Measurements from ENCODE around the gene HECTD3. TPM values are rescaled to one million over a fixed set of nuclear protein-coding genes. Genes with fewer than 3 reads are reported as not detected.

HECTD3 gene
- total RNA-seq, 1 experiment from 2014 or later: 25.5 TPM

DNA sequence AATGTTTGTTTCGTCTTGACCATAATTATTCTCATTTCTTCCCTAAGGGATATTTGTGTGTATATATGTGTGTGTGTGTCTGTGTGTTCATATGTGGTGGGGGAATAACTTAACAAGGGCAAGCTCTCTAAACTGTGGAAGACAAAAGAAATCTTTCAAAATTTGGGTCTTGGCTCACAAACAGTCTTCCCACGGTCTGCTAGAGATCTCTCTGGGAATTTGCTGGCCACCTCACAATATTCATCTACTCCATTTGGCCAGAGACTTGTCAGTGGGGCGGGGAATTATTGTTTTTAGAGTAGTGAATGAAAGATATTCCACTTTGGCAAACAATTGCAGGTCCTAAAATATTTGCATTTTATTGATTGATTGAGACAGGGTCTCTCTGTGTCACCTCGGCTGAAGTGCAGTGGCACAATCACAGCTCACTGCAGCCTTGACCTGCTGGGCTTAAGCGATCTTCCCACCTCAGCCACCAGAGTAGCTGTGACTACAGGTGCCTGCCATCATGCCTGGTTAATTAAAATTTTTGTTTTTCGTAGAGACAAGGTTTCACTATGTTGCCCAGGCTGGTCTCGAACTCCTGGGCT, 16.7 kb downstream of the HECTD3 start:
- H4K20me1 ChIP-seq (ENCODE audit: insufficient read depth): no peaks in the 10 kb centered on the region
- no peak overlapping the region for H3K9ac ChIP-seq (ENCODE audit: low read length)
- H3K4me1 ChIP-seq (ENCODE audit: control insufficient read depth in 1 of 2, insufficient read depth in 2 of 2, low read length in 2 of 2): no peaks in the 10 kb centered on the region
- no peaks in the 10 kb centered on the region for H3K79me2 ChIP-seq (ENCODE audit: insufficient read depth, low read length)
- no peaks in the 10 kb centered on the region for H3K27me3 ChIP-seq (ENCODE audit: insufficient read depth, low read length)
- no peaks in the 10 kb centered on the region for H3K9me3 ChIP-seq (ENCODE audit: control insufficient read depth in 1 of 2, insufficient read depth in 1 of 2, low read depth in 1 of 2, low read length in 2 of 2)
- no peak for TF ChIP-seq RAD21 (IDR thresholded peaks at IDR 0.05; ENCODE audit: low read depth)
- no peak for TF ChIP-seq EZH2phosphoT487 (IDR thresholded peaks at IDR 0.05; ENCODE audit: borderline replicate concordance)
- no peak for TF ChIP-seq ZBTB33 (IDR thresholded peaks at IDR 0.05; ENCODE audit: extremely low read depth, insufficient replicate concordance, low read length)
- TF ChIP-seq, protein P1, sequence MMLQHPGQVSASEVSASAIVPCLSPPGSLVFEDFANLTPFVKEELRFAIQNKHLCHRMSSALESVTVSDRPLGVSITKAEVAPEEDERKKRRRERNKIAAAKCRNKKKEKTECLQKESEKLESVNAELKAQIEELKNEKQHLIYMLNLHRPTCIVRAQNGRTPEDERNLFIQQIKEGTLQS (IDR thresholded peaks at IDR 0.05): no peak
- TF ChIP-seq ZFX (IDR thresholded peaks at IDR 0.05): no peak
- no peak overlapping the region for H3K4me2 ChIP-seq (ENCODE audit: low read length)
- RAD21 ChIA-PET (ENCODE audit: low non-redundant PET in 1 of 2, low total read pairs in 2 of 2, uncharacterized antibody in 2 of 2, unreplicated experiment in 2 of 2): no interaction called here
- intact Hi-C loops (cut with micrococcal nuclease): no loop called here
- CTCF ChIA-PET: no interaction called here
- no peak overlapping the region for H3K4me3 ChIP-seq (replicated peaks in 1 of 2; ENCODE audit: low read depth in 1 of 2, low read length in 2 of 2)
- no peaks in the 10 kb centered on the region for H3K36me3 ChIP-seq (ENCODE audit: control insufficient read depth in 1 of 2, insufficient read depth in 2 of 2, low read length in 2 of 2)
- H3K9me2 ChIP-seq (ENCODE audit: insufficient read depth): no peaks in the 10 kb centered on the region
- DNase-seq (ENCODE audit: low read depth, low spot score) (no peak), ATAC-seq (no peak)
- POLR2A ChIA-PET: no interaction called here
- H2AFZ ChIP-seq (ENCODE audit: low read depth, low read length, poor library complexity, severe bottlenecking): no peak overlapping the region
- no TSS peak for BruUV-seq (replicated peaks)
- no peak overlapping the region for H3K27ac ChIP-seq (ENCODE audit: low read depth, low read length)

GRCh38 chr1:44988531-44989156, 22.5 kb downstream of the HECTD3 start:
- no peak for ATAC-seq
- no peaks in the 10 kb centered on the region for H3K36me3 ChIP-seq (ENCODE audit: control insufficient read depth in 1 of 2, insufficient read depth in 2 of 2, low read length in 2 of 2)
- CTCF ChIA-PET: no interaction called here
- no TSS peak for BruUV-seq (replicated peaks)
- intact Hi-C loops (cut with micrococcal nuclease): no loop called here
- H2AFZ ChIP-seq (ENCODE audit: low read depth, low read length, poor library complexity, severe bottlenecking): no peak overlapping the region
- DNase-seq (ENCODE audit: low read depth, low spot score): no peak
- H3K4me3 ChIP-seq (replicated peaks in 1 of 2; ENCODE audit: low read depth in 1 of 2, low read length in 2 of 2): no peak overlapping the region
- no peaks in the 10 kb centered on the region for H3K27me3 ChIP-seq (ENCODE audit: insufficient read depth, low read length)
- H3K27ac ChIP-seq (ENCODE audit: low read depth, low read length): no peak overlapping the region
- peaks cover 16% of the 10 kb centered on the region for H3K79me2 ChIP-seq (ENCODE audit: insufficient read depth, low read length)
- H3K9me3 ChIP-seq (ENCODE audit: control insufficient read depth in 1 of 2, insufficient read depth in 1 of 2, low read depth in 1 of 2, low read length in 2 of 2): no peaks in the 10 kb centered on the region
- H3K9ac ChIP-seq (ENCODE audit: low read length): no peak overlapping the region
- no peaks in the 10 kb centered on the region for H4K20me1 ChIP-seq (ENCODE audit: insufficient read depth)
- peaks cover 0 to 14% of the 10 kb centered on the region in 2 experiments; a peak in 2 of 4 replicates for H3K4me1 ChIP-seq (ENCODE audit: control insufficient read depth in 1 of 2, insufficient read depth in 2 of 2, low read length in 2 of 2)
- POLR2A ChIA-PET: no interaction called here
- H3K9me2 ChIP-seq (ENCODE audit: insufficient read depth): no peaks in the 10 kb centered on the region
- H3K4me2 ChIP-seq (ENCODE audit: low read length): no peak overlapping the region
- RAD21 ChIA-PET (ENCODE audit: low non-redundant PET in 1 of 2, low total read pairs in 2 of 2, uncharacterized antibody in 2 of 2, unreplicated experiment in 2 of 2): no interaction called here
- TF ChIP-seq ZFX (IDR thresholded peaks at IDR 0.05): no peak
- TF ChIP-seq EGR1 (IDR thresholded peaks at IDR 0.05; ENCODE audit: low read depth): no peak
- TF ChIP-seq POLR2A (IDR thresholded peaks at IDR 0.05; ENCODE audit: borderline replicate concordance, extremely low read depth, insufficient read depth, insufficient read length): no peak
- no peak for TF ChIP-seq SRF (IDR thresholded peaks at IDR 0.05; ENCODE audit: low read depth)
- no peak for TF ChIP-seq ZNF274 (IDR thresholded peaks at IDR 0.05; ENCODE audit: low read depth, low read length)
- TF ChIP-seq TCF7L2 (IDR thresholded peaks at IDR 0.05; ENCODE audit: borderline replicate concordance, extremely low read depth, insufficient read depth, insufficient read length): no peak
- TF ChIP-seq CTCF (IDR thresholded peaks at IDR 0.05 in 2 of 3, conservative IDR thresholded peaks at IDR 0.05 in 1 of 3; ENCODE audit: borderline replicate concordance in 1 of 3, insufficient read depth in 1 of 3, low read depth in 2 of 3, low read length in 2 of 3): no peak
- TF ChIP-seq SP1 (IDR thresholded peaks at IDR 0.05; ENCODE audit: low read depth): no peak
- TF ChIP-seq, protein P2, sequence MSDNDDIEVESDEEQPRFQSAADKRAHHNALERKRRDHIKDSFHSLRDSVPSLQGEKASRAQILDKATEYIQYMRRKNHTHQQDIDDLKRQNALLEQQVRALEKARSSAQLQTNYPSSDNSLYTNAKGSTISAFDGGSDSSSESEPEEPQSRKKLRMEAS (IDR thresholded peaks at IDR 0.05): no peak

Data from HCT116 (cell line).